NCI-H1048 (cell line): ENCODE results near the gene MED17.

Source experiments
- DNase-seq: peaks from one replicate; lab custom pipeline; 2025; lab: John Stamatoyannopoulos, UW

The MED17 gene

DNA sequence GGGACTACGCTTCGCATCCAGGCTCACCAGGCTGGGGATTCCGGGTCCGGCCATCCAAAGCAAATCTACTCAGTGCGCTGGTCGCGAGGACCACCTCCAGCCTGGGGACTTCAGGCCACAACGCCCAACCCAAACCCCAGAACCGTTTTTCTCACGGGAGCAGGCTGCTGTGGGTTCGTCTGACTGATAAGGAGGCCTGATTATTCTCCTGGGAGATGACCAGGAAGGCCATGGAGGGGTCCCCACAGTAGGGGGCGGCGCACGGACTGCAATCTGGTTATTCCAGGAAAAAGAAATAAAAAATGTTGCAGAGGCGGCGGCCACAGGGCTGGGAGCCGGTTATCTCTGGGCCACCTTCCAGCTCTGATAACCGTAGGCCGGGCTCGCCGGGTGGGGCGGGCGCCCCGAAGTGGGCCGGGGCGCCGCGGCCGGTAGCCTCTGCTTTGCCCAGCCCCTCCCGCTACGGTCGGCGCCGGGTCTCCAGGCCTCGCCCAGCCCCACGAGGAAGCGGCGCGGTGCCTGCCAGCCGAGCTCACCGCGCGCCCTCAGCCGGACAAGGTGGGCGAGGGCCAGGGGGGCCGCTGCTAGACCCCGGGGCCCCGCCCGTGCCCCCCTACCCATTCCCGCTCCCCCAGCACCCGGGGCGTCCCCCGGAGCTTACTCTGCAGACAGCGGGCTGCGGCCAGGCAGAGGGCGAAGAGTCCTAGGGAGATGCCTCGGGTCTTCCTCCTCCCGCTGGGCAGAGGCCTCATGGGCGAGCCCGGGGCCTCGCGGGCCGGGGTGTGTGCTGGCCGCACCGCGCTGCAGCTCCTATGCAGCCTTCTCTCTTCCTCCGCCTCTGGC is 65.9 kb downstream of the MED17 start:
- no peak for DNase-seq

DNA sequence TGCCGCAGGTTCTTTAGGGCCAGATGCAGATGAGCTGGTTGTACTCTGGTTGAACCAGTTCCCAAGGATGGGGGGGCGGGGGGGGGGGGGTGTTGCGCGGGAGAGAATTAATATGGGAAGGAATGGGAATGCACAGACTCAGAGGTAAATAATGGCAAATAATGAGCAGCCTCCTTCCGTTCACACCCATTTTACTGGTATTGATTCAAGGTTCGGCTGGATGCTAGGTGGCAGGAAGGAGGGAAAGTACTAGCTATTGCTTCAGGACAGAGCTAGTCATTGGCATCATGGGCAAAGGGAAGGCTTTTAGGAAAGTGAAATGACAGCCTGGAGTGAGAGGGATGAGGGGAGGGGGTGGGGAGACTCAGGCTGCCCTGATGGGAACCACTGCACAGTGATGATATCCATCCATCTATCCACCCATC is 66.5 kb downstream of the MED17 start, which contains the start of gene VSTM5:
VSTM5 (minus strand) TSS at position 25 of the 425 bp plus-strand sequence. CDS start 116 bp downstream, outside the sequence.
- no peak for DNase-seq

DNA sequence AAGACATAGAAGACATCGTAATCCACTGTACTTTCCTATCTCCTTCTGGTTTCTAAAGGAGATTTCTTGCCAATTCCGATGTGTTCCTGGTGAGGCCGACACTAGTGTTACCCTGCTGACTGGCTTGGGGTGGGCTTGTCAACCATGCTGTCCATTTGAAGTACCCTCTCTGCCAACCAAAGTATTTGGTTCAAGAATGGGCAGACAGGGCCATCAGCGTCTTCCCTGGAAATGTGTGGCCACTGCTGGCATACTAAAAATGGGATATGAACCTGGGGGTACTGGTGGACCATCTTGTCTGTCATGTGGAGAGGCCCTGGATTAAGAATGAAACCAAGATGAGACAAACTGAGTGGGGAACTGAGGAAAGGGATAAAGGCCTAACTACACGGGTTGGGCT is 68.2 kb downstream of the MED17 start:
- no peak for DNase-seq

DNA sequence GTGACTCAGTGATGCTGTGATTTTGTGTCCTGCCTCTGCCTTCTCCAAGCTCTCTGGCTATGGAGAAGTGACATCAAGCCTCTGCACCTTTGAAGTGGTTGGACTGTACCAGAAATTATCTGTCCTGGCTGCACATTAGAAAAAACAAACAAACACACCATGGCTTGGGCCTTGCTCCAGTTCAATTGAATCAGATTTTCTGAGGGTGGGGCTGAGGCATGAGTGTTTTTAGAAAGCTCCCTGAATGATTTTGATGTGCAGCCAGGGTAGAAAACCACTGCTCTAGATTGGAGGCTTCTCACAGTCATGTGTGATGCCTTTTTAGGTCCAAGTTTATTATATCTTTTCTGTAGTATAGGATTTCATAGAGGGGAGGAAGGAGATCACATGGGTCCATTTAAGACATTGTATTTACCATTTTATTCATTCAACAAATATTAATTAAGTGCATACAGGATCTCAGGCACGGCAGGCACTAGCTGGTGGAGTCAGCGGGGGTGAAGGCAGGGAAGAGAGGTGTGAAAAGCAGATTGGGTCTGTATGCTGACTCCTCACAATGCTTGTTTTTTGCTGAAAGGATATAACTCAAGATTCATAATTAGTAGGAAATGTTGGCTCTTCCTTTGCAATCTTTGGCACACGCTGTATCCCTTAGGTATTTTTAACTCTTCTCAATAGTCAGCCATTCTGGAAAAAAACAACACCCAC is 73.5 kb downstream of the MED17 start:
- DNase-seq, result no peak

DNA sequence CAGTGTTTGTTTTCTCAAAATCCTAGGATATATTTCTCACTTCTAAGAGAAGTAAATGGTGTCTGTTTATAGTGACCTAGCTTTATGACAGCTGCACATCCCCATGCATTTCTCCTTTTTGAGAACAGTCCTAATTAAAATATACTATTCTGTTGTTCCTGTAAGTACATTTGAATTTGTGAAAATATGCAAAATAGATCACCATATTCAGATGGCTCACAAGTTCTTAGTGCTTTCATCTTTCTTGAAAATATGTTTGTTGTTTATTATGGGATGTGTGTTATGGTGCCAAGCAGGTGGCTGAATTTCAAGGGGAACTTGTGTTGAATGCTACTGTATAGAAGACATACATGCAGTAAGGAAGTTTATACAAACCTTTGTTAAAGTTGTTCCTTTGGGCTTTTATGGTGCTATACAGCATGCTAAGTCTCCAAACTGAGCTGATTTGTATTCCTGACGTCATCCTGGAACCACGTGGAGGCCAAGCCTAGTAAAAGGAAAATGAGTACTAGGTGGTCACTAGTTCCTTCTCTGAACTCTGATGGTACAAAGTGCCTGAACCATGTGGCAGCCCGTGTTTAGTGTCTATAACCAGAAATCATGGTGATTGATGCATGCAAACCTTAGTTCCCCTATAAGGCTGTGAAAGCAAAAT is 74.2 kb downstream of the MED17 start:
- DNase-seq, result no peak

DNA sequence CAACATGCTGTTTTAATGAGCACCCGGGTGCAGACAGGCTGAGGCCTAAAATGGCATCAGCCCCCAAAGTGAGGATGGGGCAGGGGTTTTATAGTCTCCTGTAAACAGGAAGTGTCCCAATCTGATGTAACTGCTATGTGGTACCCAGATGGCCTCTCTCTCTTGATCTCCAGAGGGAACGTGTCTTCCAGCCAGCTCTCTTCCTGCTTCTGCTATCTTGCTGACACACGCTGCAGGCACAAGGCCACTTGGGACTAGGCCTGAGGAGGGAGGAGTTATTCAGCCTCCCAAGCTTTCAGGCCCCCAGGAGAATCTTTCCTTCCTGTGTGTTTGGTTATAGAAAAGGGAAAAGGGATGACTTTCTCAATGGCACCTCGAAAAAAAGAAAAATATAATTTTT is 77.7 kb downstream of the MED17 start:
- no peak for DNase-seq
